Heart left ventricle (tissue), 13 donors: ENCODE data around the gene CCDC60.

Source experiments
- POLR2A ChIP-seq, 2 donors: fragments of 450-650 bp; IDR thresholded peaks; one replicate each; pipeline ENCODE4 v1.6.1; 2017; ENCODE audit warnings: antibody characterized with exemption in 2 of 2, mild to moderate bottlenecking in 2 of 2, moderate library complexity in 2 of 2
- TF ChIP-seq, protein P1 (sequence below), 12 donors: fragments of 200-600 bp; sonication (generic) in 4 of 12; IDR thresholded peaks; one replicate each; pipeline versions ENCODE4 v1.5.0 to v1.8.0; 2018 to 2022; ENCODE audit warnings: antibody characterized with exemption in 12 of 12, mild to moderate bottlenecking in 5 of 12
- donor health status: ischemic (EF 13 %, LVEDD 7.1; RV severe dilation, severe dysfunction).
- donor health status: DM: no; HTN: yes; CAD: no.
- donor health status: DM: no; HTN: no; CAD: no.
- donor health status: ischemic (EF 25% LVEDD 6.9; RV normal size, moderate dysfunction).
- donor health status: ischemic (EF 25% LVEDD 5.7; RV mildly dilated, moderate dysfunction).
- donor health status: ischemic (EF 35%, LVEDD 5.7; RV mildly dilated, moderate dysfunction).
- donor health status: nonischemic (EF 11% LVEDD 7.7; RV severe dilation, severe dysfunction).
- donor health status: DM: yes; HTN: yes; CAD: no.
- donor health status: PGD.
- donor health status: ischemic (EF 29% LVEDD 5.4; RV normal size, mild dysfunction).
- donor health status: nonischemic (EF 23%, LVEDD 6.1; RV moderate dilation, normal function).

DNA sequence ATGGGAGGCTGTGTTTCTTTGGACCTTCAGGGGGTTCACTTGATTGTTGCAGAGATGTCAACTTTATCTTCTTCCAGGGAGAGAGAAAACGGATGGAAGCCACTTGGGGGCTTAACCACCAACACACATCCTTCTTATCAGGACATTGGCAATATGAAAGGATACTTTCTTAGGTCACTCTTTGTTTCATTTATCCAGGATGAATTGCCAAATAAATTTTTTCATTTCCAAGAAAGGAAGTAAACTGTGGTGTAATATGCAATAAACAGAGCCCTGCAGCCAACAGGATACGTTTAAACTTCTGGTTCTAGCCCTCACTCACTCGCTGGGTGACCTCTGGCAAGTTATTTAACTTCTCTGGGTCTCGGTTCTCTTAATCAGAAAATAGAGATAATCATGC lies 77.8 kb downstream of the CCDC60 start:
- TF ChIP-seq, protein P1, sequence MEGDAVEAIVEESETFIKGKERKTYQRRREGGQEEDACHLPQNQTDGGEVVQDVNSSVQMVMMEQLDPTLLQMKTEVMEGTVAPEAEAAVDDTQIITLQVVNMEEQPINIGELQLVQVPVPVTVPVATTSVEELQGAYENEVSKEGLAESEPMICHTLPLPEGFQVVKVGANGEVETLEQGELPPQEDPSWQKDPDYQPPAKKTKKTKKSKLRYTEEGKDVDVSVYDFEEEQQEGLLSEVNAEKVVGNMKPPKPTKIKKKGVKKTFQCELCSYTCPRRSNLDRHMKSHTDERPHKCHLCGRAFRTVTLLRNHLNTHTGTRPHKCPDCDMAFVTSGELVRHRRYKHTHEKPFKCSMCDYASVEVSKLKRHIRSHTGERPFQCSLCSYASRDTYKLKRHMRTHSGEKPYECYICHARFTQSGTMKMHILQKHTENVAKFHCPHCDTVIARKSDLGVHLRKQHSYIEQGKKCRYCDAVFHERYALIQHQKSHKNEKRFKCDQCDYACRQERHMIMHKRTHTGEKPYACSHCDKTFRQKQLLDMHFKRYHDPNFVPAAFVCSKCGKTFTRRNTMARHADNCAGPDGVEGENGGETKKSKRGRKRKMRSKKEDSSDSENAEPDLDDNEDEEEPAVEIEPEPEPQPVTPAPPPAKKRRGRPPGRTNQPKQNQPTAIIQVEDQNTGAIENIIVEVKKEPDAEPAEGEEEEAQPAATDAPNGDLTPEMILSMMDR (IDR thresholded peaks at IDR 0.05), result no peak
- no peak for TF ChIP-seq POLR2A (IDR thresholded peaks at IDR 0.05)
